GM18502 (cell line): Measurements from ENCODE around the gene GPR18.
A peak's percentile ranks its signal among the peaks of the same experiment; 100 is the strongest.

ENCODE experiments used
- ATAC-seq: cut with Tn5 transposase; IDR thresholded peaks from one replicate; pipeline ENCODE4 v1.9.1; 2021; ENCODE audit warnings: mild to moderate bottlenecking; ENCODE audit not compliant: unreplicated experiment, poor library complexity

GPR18 gene, protein sequence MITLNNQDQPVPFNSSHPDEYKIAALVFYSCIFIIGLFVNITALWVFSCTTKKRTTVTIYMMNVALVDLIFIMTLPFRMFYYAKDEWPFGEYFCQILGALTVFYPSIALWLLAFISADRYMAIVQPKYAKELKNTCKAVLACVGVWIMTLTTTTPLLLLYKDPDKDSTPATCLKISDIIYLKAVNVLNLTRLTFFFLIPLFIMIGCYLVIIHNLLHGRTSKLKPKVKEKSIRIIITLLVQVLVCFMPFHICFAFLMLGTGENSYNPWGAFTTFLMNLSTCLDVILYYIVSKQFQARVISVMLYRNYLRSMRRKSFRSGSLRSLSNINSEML

DNA sequence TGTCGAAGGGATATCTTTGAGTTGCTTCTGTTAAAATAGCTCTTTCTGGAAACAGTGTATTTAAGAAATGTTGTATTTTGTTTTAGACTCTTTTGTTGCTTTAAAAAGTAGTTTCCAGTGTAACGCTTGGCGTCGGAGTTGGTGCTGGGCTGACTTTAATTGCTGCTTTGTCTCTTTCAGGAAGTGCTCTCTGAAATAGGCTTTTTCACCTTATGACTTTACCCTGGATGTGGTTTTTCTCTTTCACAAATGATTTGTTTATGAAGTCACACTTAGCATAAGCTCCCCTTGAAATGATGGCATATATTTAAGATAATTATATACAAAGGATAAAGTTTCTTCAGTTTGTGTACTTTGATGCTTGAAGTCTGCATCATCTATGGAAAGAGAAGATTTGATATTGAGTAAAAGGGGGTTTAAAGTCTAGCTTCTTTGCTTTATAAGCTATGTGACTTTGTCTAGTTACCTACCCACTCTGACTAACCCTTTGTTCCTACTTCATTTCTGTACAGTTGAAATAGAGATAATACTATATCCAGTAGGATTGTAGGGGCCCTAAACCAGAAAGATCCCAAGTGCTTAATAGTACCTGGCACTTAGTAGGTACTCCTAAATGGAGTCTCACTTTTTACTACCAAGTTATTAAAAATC lies at the start of gene GPR18:
TSS of gene GPR18 (minus strand) at position 170 of the 651 bp plus-strand sequence. CDS start 2,507 bp downstream, outside the sequence.
- peak; percentile 89 for ATAC-seq

DNA sequence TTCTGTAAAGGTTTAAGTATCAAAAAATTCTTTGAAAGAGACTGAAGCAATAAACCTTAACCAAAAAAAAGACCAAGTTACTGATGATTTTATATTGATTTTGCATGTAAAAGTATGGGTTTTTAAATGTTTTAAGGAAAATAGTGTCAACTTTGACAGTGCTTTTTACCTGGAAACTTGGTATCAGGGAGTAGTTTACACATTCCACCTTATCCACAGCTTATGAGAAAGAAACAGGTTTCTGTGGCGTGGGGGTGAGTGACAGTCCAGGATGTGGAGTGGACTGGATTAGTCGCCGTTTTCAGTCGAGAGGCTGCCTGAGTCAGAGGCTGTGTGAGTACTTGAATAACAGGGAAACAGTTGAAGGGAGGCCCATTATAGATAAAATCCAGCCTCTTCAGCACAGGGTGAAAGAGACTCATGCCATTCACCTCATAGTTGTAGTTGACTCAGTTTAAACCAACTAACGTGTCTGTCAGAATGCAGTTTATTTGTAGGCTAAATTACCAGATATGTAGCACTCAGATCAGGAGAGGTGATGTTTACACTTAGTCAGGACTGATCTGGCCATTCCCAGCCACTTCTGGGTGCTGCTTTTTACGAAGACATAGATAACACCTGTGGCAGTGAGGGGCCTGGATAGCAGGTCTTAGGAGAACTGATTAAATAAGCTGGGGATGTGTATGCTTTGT lies 49.6 kb upstream of the GPR18 start:
- ATAC-seq, result peak; percentile 45

DNA sequence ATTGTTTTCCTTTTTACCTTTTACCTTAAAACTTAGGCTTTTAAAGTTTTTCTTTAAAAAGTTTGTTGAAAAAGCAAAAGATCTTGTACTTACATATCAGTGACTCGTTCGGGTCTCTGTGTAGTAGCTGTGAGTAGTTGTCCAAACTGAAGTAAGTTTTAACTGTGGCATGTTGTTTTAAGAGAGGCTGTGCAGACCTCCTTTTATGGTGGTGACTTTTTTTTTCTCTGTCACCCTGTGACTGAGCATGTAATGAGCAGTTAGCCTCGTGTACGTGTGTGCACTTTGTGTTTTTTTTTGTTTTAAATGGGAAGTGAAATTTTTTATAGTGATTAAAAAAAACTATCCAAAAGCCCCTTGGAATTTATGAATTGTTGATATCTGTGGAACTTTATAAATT lies 49.1 kb upstream of the GPR18 start, which contains the start of gene GPR183:
TSS of gene GPR183 (minus strand) at position 153 of the 400 bp plus-strand sequence. CDS start 11,254 bp downstream, outside the sequence.
- ATAC-seq, result peak; percentile 65

DNA sequence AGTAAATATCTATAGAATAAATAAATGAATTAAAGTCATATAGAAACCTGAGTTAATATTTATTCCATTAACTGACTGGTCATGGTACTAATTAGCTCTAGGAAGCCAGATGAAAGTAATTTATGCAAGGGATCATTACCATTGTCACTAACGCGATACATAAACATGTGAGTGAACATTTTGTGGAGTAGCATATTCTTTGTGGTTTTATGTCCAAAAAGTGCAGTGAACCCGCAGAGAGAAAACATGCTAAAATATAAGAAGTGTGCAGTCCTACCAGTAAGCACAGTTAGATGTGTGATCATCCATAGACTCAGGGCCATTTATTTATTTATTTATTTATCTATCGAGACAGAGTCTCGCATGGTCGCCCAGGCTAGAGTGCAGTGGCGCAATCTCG lies 47.4 kb upstream of the GPR18 start:
- ATAC-seq, result no peak

DNA sequence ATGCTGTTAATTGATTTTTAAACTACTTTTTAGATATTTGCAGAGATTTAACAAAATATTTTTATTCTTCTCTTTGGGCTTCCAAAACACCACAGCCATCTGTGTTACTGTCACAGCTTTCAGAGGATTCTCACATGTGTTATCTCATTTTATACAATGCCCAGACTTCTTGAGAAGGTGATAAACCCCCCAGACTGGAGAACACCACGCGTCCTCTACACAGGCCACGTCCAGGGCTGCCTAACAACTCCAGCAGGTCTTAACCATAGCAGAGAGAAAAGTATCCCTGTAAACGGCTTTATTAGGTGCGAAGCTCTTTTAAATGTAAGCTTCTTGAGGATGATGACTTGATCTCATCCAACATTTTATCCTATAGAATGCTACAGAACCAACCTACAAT lies 47.0 kb upstream of the GPR18 start:
- no peak for ATAC-seq

- no peak for ATAC-seq
Observed at GRCh38 chr13:99304541-99304940, 46.4 kb upstream of the GPR18 start.

- ATAC-seq, result no peak
Observed at GRCh38 chr13:99303863-99304521, 45.8 kb upstream of the GPR18 start.

GRCh38 chr13:99302637-99303505 lies 44.7 kb upstream of the GPR18 start:
- ATAC-seq, result no peak

- ATAC-seq, result no peak
Observed at GRCh38 chr13:99301913-99302636, 43.9 kb upstream of the GPR18 start.

DNA sequence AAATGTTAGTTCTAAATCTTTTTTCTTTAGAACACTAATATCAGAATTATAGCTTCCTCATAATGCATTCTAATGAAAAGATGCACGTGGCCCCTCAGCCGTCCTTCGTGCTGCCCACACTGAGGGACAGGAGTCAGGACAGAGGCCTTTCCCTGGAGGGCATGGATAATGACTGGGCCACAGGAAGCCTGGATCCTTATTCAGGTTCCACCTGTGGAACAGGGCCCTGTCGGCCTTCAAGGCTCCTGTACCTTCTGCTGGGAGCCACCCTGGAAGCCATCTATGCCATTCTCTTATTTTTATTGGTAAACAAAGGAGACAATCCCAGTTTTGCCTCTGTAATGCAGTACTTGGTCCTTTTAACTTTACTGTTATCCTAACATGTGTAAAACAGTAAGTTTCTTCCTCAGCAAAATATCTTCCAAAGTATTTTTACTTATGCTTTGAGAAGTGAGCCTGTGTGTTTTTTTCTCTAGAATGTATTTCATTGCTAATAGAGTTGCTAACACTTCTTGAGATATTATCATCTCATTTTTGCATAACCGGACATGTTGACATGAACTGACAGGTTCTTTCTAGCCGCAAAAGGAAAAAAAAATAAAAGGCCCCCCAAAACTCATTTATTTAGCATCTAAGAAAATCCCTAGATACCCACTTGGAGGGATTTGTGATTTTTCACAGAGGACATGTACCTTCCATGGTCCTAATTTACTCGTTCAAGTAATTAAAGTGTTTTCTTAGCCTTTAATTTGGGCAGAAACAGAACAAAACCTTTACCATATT lies 43.1 kb upstream of the GPR18 start:
- ATAC-seq, result no peak

GRCh38 chr13:99299920-99300341 lies 41.8 kb upstream of the GPR18 start:
- no peak for ATAC-seq

DNA sequence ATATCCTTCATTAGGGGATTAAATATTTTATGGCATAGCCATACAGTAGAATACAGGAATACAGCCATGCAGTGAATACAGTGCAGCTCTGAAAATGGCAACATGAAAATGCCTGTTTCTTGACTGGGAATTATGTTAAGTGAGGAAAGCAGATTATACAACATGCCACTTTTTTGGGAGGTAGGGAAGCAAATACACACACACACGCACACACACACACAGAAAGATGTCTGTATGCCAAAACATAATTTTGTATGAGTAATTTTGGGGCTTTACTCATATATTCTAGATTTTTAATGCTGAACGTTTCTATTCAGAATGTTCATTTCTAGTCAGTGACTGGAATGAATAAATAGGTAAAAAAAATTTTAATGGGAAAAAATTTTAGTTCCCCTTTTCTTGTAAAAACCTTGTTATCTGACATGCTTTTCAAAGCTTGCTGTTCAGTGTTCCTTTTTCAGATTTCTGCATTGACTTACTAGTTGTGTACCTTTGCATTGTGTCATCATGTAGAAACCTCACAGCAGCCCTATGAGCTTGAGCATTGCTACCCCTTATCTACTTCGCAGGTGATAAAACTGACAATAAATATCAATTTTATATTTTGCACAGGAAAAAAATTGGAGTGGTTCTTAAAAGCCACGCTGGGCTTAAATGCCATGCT lies 41.2 kb upstream of the GPR18 start:
- ATAC-seq, result no peak

- ATAC-seq, result no peak
Observed at GRCh38 chr13:99298056-99298455, 39.9 kb upstream of the GPR18 start.

- ATAC-seq, result no peak
Observed at GRCh38 chr13:99297331-99297730, 39.2 kb upstream of the GPR18 start.

DNA sequence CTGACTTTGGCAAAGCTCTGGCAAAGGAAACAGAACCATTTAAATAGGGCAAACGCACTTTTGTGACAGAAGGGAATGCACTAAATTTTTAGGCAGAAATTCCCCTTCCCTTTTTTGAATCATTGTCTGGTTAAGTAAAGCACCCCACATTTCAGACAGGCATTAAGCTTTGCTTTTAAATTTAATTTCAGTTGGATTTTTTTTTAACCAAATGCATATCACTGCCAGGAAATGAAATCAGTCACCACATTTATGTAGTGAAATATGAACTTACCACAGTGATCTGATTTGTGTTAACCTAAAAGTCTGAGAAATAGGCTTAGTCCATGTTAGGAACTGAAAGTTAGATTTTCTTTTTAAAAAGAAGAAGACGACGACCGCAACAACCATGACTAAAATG lies 38.2 kb upstream of the GPR18 start:
- peak; percentile 53 for ATAC-seq

GRCh38 chr13:99295488-99296252 lies 37.5 kb upstream of the GPR18 start:
- no peak for ATAC-seq

GRCh38 chr13:99294958-99295357 lies 36.8 kb upstream of the GPR18 start:
- no peak for ATAC-seq
